WTC11 (cell line): Measurements from ENCODE around the gene TMEM59. TPM values are rescaled to one million over a fixed set of nuclear protein-coding genes. Genes with fewer than 3 reads are reported as not detected.

ENCODE experiments used
- ATAC-seq: fragments of 200-7000 bp; cut with Tn5 transposase; 2 replicates; pipeline ENCODE4 v1.10.0; 2021; ENCODE audit warnings: mild to moderate bottlenecking, moderate library complexity
- CTCF ChIA-PET: fragments of 300-600 bp; sonication (Branson Sonifier 250); formaldehyde crosslinking; loops from one replicate; lab custom pipeline; 2021; ENCODE audit warnings: antibody characterized with exemption; lab: Charles Lee
- POLR2A ChIA-PET: fragments of 350-600 bp; sonication (Branson Sonifier 250); formaldehyde crosslinking; loops from one replicate; lab custom pipeline; 2021; ENCODE audit warnings: antibody characterized with exemption; lab: Charles Lee
- DNase-seq: peaks from one replicate; pipeline ENCODE4 v3.0.0; 2021; ENCODE audit warnings: low spot score
- H3K27ac Mint-ChIP-seq: 2 replicates; pipeline ENCODE4 v1.8.0; 2021; ENCODE audit warnings: mixed read lengths
- H3K27me3 Mint-ChIP-seq: 2 replicates; pipeline ENCODE4 v1.8.0; 2021; ENCODE audit warnings: low read depth, mild to moderate bottlenecking, moderate library complexity, mixed read lengths
- H3K36me3 Mint-ChIP-seq: 2 replicates; pipeline ENCODE4 v1.8.0; 2021; ENCODE audit warnings: mixed read lengths
- H3K4me1 Mint-ChIP-seq: 2 replicates; pipeline ENCODE4 v1.8.0; 2022; ENCODE audit warnings: mixed read lengths
- H3K4me3 Mint-ChIP-seq: 2 replicates; pipeline ENCODE4 v1.8.0; 2021; ENCODE audit warnings: mild to moderate bottlenecking, moderate library complexity, mixed read lengths
- H3K9me3 Mint-ChIP-seq: 2 replicates; pipeline ENCODE4 v1.8.0; 2021; ENCODE audit warnings: mixed read lengths
- AR ChIP-seq: fragments of 250-450 bp; sonication (Bioruptor Pico); IDR thresholded peaks from 2 replicates; pipeline ENCODE4 v1.9.0; 2021; ENCODE audit warnings: mild to moderate bottlenecking
- E2F1 ChIP-seq: sonication (generic); formaldehyde crosslinking; IDR thresholded peaks from 2 replicates; pipeline ENCODE4 v1.8.0; 2022; ENCODE audit warnings: mild to moderate bottlenecking, missing genetic modification reagents
- ERG ChIP-seq: fragments of 250-450 bp; sonication (Bioruptor Pico); IDR thresholded peaks from 2 replicates; pipeline ENCODE4 v1.8.0; 2021; ENCODE audit warnings: mild to moderate bottlenecking
- ESRRA ChIP-seq: sonication (generic); formaldehyde crosslinking; IDR thresholded peaks from 2 replicates; pipeline ENCODE4 v1.8.1; 2022; ENCODE audit warnings: mild to moderate bottlenecking, missing genetic modification reagents, borderline replicate concordance
- FOXK1 ChIP-seq: sonication (generic); formaldehyde crosslinking; IDR thresholded peaks from 2 replicates; pipeline ENCODE4 v1.8.0; 2022; ENCODE audit warnings: mild to moderate bottlenecking, moderate library complexity, missing genetic modification reagents
- JUN ChIP-seq: sonication (generic); formaldehyde crosslinking; IDR thresholded peaks from 2 replicates; pipeline ENCODE4 v1.8.0; 2023; ENCODE audit warnings: mild to moderate bottlenecking, missing genetic modification reagents
- MAX ChIP-seq: sonication (generic); formaldehyde crosslinking; IDR thresholded peaks from 2 replicates; pipeline ENCODE4 v1.8.0; 2022; ENCODE audit warnings: mild to moderate bottlenecking, missing genetic modification reagents
- MYBL2 ChIP-seq: sonication (generic); formaldehyde crosslinking; IDR thresholded peaks from 2 replicates; pipeline ENCODE4 v1.8.1; 2023; ENCODE audit warnings: mild to moderate bottlenecking, moderate library complexity, missing genetic modification reagents
- NFATC4 ChIP-seq: fragments of 250-450 bp; sonication (Bioruptor Pico); IDR thresholded peaks from 2 replicates; pipeline ENCODE4 v1.9.0; 2021; ENCODE audit warnings: mild to moderate bottlenecking
- PRDM15 ChIP-seq: sonication (generic); formaldehyde crosslinking; IDR thresholded peaks from 2 replicates; pipeline ENCODE4 v1.8.0; 2022; ENCODE audit warnings: missing genetic modification reagents
- RELA ChIP-seq: sonication (generic); formaldehyde crosslinking; IDR thresholded peaks from 2 replicates; pipeline ENCODE4 v1.8.1; 2022; ENCODE audit warnings: missing genetic modification reagents, mild to moderate bottlenecking, borderline replicate concordance
- SMAD4 ChIP-seq: sonication (generic); formaldehyde crosslinking; IDR thresholded peaks from 2 replicates; pipeline ENCODE4 v1.8.0; 2022; ENCODE audit warnings: mild to moderate bottlenecking, missing genetic modification reagents
- STAT6 ChIP-seq: sonication (generic); formaldehyde crosslinking; conservative IDR thresholded peaks from 2 replicates; pipeline ENCODE4 v1.8.1; 2023; ENCODE audit warnings: mild to moderate bottlenecking, low read depth, missing genetic modification reagents, moderate library complexity
- TCF7 ChIP-seq: sonication (generic); formaldehyde crosslinking; IDR thresholded peaks from 2 replicates; pipeline ENCODE4 v1.8.0; 2022; ENCODE audit warnings: mild to moderate bottlenecking, low read depth, missing genetic modification reagents, moderate library complexity
- TEAD1 ChIP-seq: sonication (generic); formaldehyde crosslinking; IDR thresholded peaks from 2 replicates; pipeline ENCODE4 v1.8.0; 2022; ENCODE audit warnings: mild to moderate bottlenecking, missing genetic modification reagents
- ZMAT4 ChIP-seq: fragments of 250-450 bp; sonication (Bioruptor Pico); IDR thresholded peaks from 2 replicates; pipeline ENCODE4 v1.9.0; 2021; ENCODE audit warnings: mild to moderate bottlenecking
- ZNF138 ChIP-seq: sonication (generic); formaldehyde crosslinking; conservative IDR thresholded peaks from 2 replicates; pipeline ENCODE4 v1.8.1; 2022; ENCODE audit warnings: mild to moderate bottlenecking, moderate library complexity, missing genetic modification reagents
- ZNF219 ChIP-seq: sonication (generic); formaldehyde crosslinking; IDR thresholded peaks from 2 replicates; pipeline ENCODE4 v1.8.0; 2023; ENCODE audit warnings: missing genetic modification reagents, mild to moderate bottlenecking, borderline replicate concordance
- ZNF281 ChIP-seq: sonication (generic); formaldehyde crosslinking; IDR thresholded peaks from 2 replicates; pipeline ENCODE4 v1.8.0; 2023; ENCODE audit warnings: mild to moderate bottlenecking, missing genetic modification reagents
- total RNA-seq: library from RNA; stranded (reverse); gene quantifications from 3 replicates; pipeline ENCODE4 v1.2.3, GENCODE V29; 2021

Gene TMEM59
- total RNA-seq, 1 experiment from 2014 or later: 122 TPM

GRCh38 chr1:54099061-54099610 lies 46.1 kb upstream of the TMEM59 start (continued):
- TF ChIP-seq AR (CRISPR knock-in tag): no peak
- TF ChIP-seq MAX (CRISPR knock-in tag): no peak
- TF ChIP-seq ZMAT4 (CRISPR knock-in tag): no peak
- no peak for TF ChIP-seq JUN (CRISPR knock-in tag)
- TF ChIP-seq PRDM15 (CRISPR knock-in tag): no peak
- TF ChIP-seq FOXK1: no peak
- no peak for TF ChIP-seq MYBL2 (CRISPR knock-in tag)
- TF ChIP-seq, all 79 proteins: peak for 0

GRCh38 chr1:54096877-54097240 lies 43.9 kb upstream of the TMEM59 start:
- ATAC-seq: peak; percentile 62
- ChIA-PET POLR2A (no interaction called here), CTCF (interaction anchor here (1.2 to 2.0 kb wide), 3 partner anchors 14 to 28 kb away, joined by 3 to 15 read pairs (median 3); no protein-coding TSS in a partner anchor)
- Mint-ChIP-seq H3K4me3 (no peak overlapping the region), H3K27me3 (no peaks in the 10 kb centered on the region), H3K4me1 (peaks cover 19% of the 10 kb centered on the region), H3K27ac (no peak overlapping the region), H3K36me3 (no peaks in the 10 kb centered on the region), H3K9me3 (no peaks in the 10 kb centered on the region)
- DNase-seq: no peak
- TF ChIP-seq ZNF219 (CRISPR knock-in tag) (no peak), E2F1 (CRISPR knock-in tag) (no peak), ESRRA (CRISPR knock-in tag) (no peak), NFATC4 (no peak), RELA (CRISPR knock-in tag) (no peak), TCF7 (CRISPR knock-in tag) (no peak), ZNF281 (CRISPR knock-in tag) (no peak), ERG (CRISPR knock-in tag) (no peak), JUN (CRISPR knock-in tag) (no peak), SMAD4 (no peak), TEAD1 (no peak), ZNF138 (CRISPR knock-in tag) (no peak), ZMAT4 (CRISPR knock-in tag) (no peak), STAT6 (CRISPR knock-in tag) (no peak)
